Activated CD4-positive, alpha-beta T cell treated with anti-CD3 and anti-CD28 coated beads, Interleukin-2, amount 50 U/mL, for 4 hours (primary cell): ENCODE data around the gene TREX2.

Source experiments
- DNase-seq, 2 experiments: peaks; one replicate each; pipeline ENCODE4 v3.0.0-alpha.2; 2020

TREX2 gene

GRCh38 chrX:153433161-153433680 is 12.6 kb downstream of the TREX2 start:
- no peak for DNase-seq

GRCh38 chrX:153430796-153431195 is 15.1 kb downstream of the TREX2 start:
- DNase-seq: no peak

- no peak for DNase-seq
Observed at GRCh38 chrX:153426204-153426603, 19.7 kb downstream of the TREX2 start.

GRCh38 chrX:153423652-153424051 is 22.2 kb downstream of the TREX2 start:
- no peak for DNase-seq

- no peak for DNase-seq
Observed at GRCh38 chrX:153421856-153422255, 24.0 kb downstream of the TREX2 start.

GRCh38 chrX:153420851-153421599 is 24.8 kb downstream of the TREX2 start:
- no peak for DNase-seq

GRCh38 chrX:153417637-153418036 is 28.2 kb downstream of the TREX2 start:
- DNase-seq: no peak

- DNase-seq: no peak
Observed at GRCh38 chrX:153416781-153417450, 28.9 kb downstream of the TREX2 start.

- no peak for DNase-seq
Observed at GRCh38 chrX:153414856-153415510, 30.9 kb downstream of the TREX2 start.

- no peak for DNase-seq
Observed at GRCh38 chrX:153413731-153414130, 32.1 kb downstream of the TREX2 start.

- DNase-seq: no peak
Observed at GRCh38 chrX:153412746-153413720, 32.8 kb downstream of the TREX2 start.

- DNase-seq: no peak
Observed at GRCh38 chrX:153411988-153412574, 33.8 kb downstream of the TREX2 start.

GRCh38 chrX:153411255-153411987 is 34.4 kb downstream of the TREX2 start, which contains the start of gene ZFP92:
Gene ZFP92, plus strand, starts transcription at chrX:153411472. Its CDS starts 6,851 bp downstream, at chrX:153418323.
- DNase-seq: peak; percentile 30 to 33

- no peak for DNase-seq
Observed at GRCh38 chrX:153410888-153411254, 35.0 kb downstream of the TREX2 start.

- no peak for DNase-seq
Observed at GRCh38 chrX:153410373-153410772, 35.5 kb downstream of the TREX2 start.

GRCh38 chrX:153409414-153410101 is 36.3 kb downstream of the TREX2 start:
- DNase-seq: no peak

- no peak for DNase-seq
Observed at GRCh38 chrX:153408871-153409351, 36.9 kb downstream of the TREX2 start.

- DNase-seq: no peak
Observed at GRCh38 chrX:153408221-153408721, 37.6 kb downstream of the TREX2 start.

- DNase-seq: no peak
Observed at GRCh38 chrX:153407736-153408135, 38.1 kb downstream of the TREX2 start.

- DNase-seq: no peak
Observed at GRCh38 chrX:153406903-153407302, 39.0 kb downstream of the TREX2 start.
